DLD1 (cell line): ENCODE results near the gene TTC36.
"Not testable (repeated sequence)": the region's sequence is repeated elsewhere in the genome, so short reads cannot be mapped to it uniquely, and the experiment has no call there.

Experiments used
- in situ Hi-C: cut with HindIII; loops from 2 replicates; pipeline ENCODE4 v1.10.0; 2017; ENCODE audit warnings: low sequenced_read_pairs

TTC36 gene

DNA sequence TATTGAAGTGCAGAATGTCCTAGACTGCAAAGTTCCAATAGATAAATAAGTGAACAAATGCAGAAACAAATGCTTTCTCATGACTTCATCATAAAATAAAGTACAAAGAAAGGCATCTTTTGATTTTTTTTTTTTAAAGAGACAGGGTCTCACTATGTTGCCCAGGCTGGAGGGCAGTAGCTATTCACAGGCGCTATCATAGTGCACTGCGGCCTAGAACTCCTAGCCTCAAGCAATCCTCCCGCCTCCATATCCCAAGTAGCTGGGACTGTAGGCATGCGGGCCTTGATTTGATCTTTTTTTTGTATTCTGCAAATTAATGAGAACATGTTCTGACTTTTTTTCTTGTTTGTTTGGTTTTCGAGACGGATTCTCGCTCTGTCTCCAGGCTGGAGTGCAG is 47.4 kb downstream of the TTC36 start:
- in situ Hi-C loops, result no loop called here

- in situ Hi-C loops, result not testable (repeated sequence)
These were observed 50.7 kb downstream of the TTC36 start for GRCh38 chr11:118577995-118578394.
